ENCODE results near the gene PCAT6. TPM values are rescaled to one million over a fixed set of nuclear protein-coding genes. Genes with fewer than 3 reads are reported as not detected.

Gene PCAT6
- total and polyA plus RNA-seq, 7 experiments from 2014 or later = 0.70 to 1.5 (median 0.94) TPM; not detected in 3

GRCh38 chr1:202805886-202806844, 4.6 kb upstream of the PCAT6 start:
- peak overlapping the region; percentile 69 to 94 (median 85) for H3K27ac Mint-ChIP-seq
- peaks cover 0 to 2% (median 0%) of the 10 kb centered on the region in 11 donors for H3K9me3 Mint-ChIP-seq
- H3K36me3 Mint-ChIP-seq = peaks cover 0 to 12% (median 0%) of the 10 kb centered on the region in 5 donors
- ATAC-seq (no peak), DNase-seq (no peak)
- H3K36me3 ChIP-seq (ENCODE audit: control insufficient read depth in 2 of 3, insufficient read depth in 3 of 3, low read length in 3 of 3) = peaks cover 0 to 11% (median 0%) of the 10 kb centered on the region in 3 experiments
- peaks cover 0 to 8% (median 0%) of the 10 kb centered on the region in 5 donors for H3K27me3 Mint-ChIP-seq
- peak overlapping the region; percentile 83 to 93 (median 89) for H3K4me3 Mint-ChIP-seq
- no peaks in the 10 kb centered on the region for H3K27me3 ChIP-seq (ENCODE audit: control insufficient read depth in 2 of 2, insufficient read depth in 2 of 2, low read length in 2 of 2)
- H3K9me3 ChIP-seq (ENCODE audit: control insufficient read depth in 2 of 3, low read length in 3 of 3) = no peaks in the 10 kb centered on the region
- ChIA-PET POLR2A (no interaction called here), CTCF (no interaction called here)
- peak overlapping the region; percentile 79 for H3K4me3 ChIP-seq (ENCODE audit: low read length)
- H3K4me1 Mint-ChIP-seq = peaks cover 33 to 72% (median 58%) of the 10 kb centered on the region in 7 donors
- intact Hi-C loops (cut with micrococcal nuclease) = loop anchor here (2.0 to 10.0 kb wide), 7 partner anchors 25 to 519 kb away; partner anchors contain the start of genes BTG2 (in 1 of the 2), PPP1R12B (in 1 of the 2) and UBE2T (in 1 of the 2)
- H3K27ac ChIP-seq (ENCODE audit: low read depth, low read length) = peak overlapping the region; percentile 72
- peaks cover 13 to 24% of the 10 kb centered on the region in 2 donors for H3K4me1 ChIP-seq (ENCODE audit: control insufficient read depth in 2 of 2, insufficient read depth in 2 of 2, low read length in 2 of 2)

- Histone ChIP-seq H3K4me1 (ENCODE audit: control insufficient read depth in 2 of 2, insufficient read depth in 2 of 2, low read length in 2 of 2) (peaks cover 19 to 24% of the 10 kb centered on the region in 2 donors), H3K9me3 (ENCODE audit: control insufficient read depth in 2 of 3, low read length in 3 of 3) (no peaks in the 10 kb centered on the region), H3K27me3 (ENCODE audit: control insufficient read depth in 2 of 2, insufficient read depth in 2 of 2, low read length in 2 of 2) (no peaks in the 10 kb centered on the region), H3K27ac (ENCODE audit: low read depth, low read length) (peak overlapping the region; percentile 72), H3K36me3 (ENCODE audit: control insufficient read depth in 2 of 3, insufficient read depth in 3 of 3, low read length in 3 of 3) (peaks cover 0 to 11% (median 0%) of the 10 kb centered on the region in 3 experiments), H3K4me3 (ENCODE audit: low read length) (peak overlapping the region; percentile 79)
- Mint-ChIP-seq H3K27me3 (peaks cover 0 to 8% (median 0%) of the 10 kb centered on the region in 5 donors), H3K4me3 (peak overlapping the region; percentile 83 to 93 (median 90)), H3K9me3 (peaks cover 0 to 2% (median 0%) of the 10 kb centered on the region in 11 donors), H3K36me3 (peaks cover 0 to 12% (median 0%) of the 10 kb centered on the region in 5 donors), H3K27ac (peak overlapping the region; percentile 69 to 94 (median 85)), H3K4me1 (peaks cover 40 to 74% (median 63%) of the 10 kb centered on the region in 7 donors)
- intact Hi-C loops (cut with micrococcal nuclease) = loop anchor here (2.0 to 10.0 kb wide), 7 partner anchors 26 to 518 kb away; partner anchors contain the start of genes BTG2 (in 1 of the 2), PPP1R12B (in 1 of the 2) and UBE2T (in 1 of the 2)
- CTCF ChIA-PET = no interaction called here
- POLR2A ChIA-PET = no interaction called here
- ATAC-seq (no peak), DNase-seq (peak in 6 of 9 donors; percentile 4 to 49 (median 13))
Measured at GRCh38 chr1:202806845-202807450, 3.8 kb upstream of the PCAT6 start.

GRCh38 chr1:202807451-202807925, 3.3 kb upstream of the PCAT6 start:
- peaks cover 19 to 24% of the 10 kb centered on the region in 2 donors for H3K4me1 ChIP-seq (ENCODE audit: control insufficient read depth in 2 of 2, insufficient read depth in 2 of 2, low read length in 2 of 2)
- POLR2A ChIA-PET = interaction anchor here (0.7 kb wide), 1 partner anchor 81 kb away, joined by 5 read pairs; the partner anchor contains the start of gene RABIF
- peaks cover 0 to 11% (median 0%) of the 10 kb centered on the region in 5 donors for H3K36me3 Mint-ChIP-seq

GRCh38 chr1:202807926-202808757, 2.6 kb upstream of the PCAT6 start, which contains the start of gene KDM5B:
TSS of gene KDM5B (minus strand) at chr1:202808421. CDS start at chr1:202808305, 116 bp downstream.
- peak; percentile 52 for ATAC-seq
- peak within 1 kb of the TSS; percentile 72 for H3K27ac ChIP-seq (ENCODE audit: low read depth, low read length)
- intact Hi-C loops (cut with micrococcal nuclease) = loop anchor here (2.0 to 10.0 kb wide), 7 partner anchors 27 to 517 kb away; partner anchors contain the start of genes BTG2 (in 1 of the 2), PPP1R12B (in 1 of the 2) and UBE2T (in 1 of the 2)
- Mint-ChIP-seq H3K4me3 (peak within 1 kb of the TSS; percentile 81 to 94 (median 90)), H3K4me1 (peaks cover 40 to 64% (median 57%) of the 10 kb centered on the region in 7 donors), H3K27ac (peak within 1 kb of the TSS; percentile 55 to 94 (median 81)), H3K27me3 (peaks cover 0 to 10% (median 0%) of the 10 kb centered on the region in 5 donors), H3K9me3 (peaks cover 0 to 2% (median 0%) of the 10 kb centered on the region in 11 donors), H3K36me3 (peaks cover 0 to 6% (median 0%) of the 10 kb centered on the region in 5 donors)
- CTCF ChIA-PET = no interaction called here
- POLR2A ChIA-PET = interaction anchor here (0.7 kb wide), 1 partner anchor 81 kb away, joined by 5 read pairs; the partner anchor contains the start of gene RABIF
- peaks cover 0 to 11% (median 0%) of the 10 kb centered on the region in 3 experiments for H3K36me3 ChIP-seq (ENCODE audit: control insufficient read depth in 2 of 3, insufficient read depth in 3 of 3, low read length in 3 of 3)
- H3K27me3 ChIP-seq (ENCODE audit: control insufficient read depth in 2 of 2, insufficient read depth in 2 of 2, low read length in 2 of 2) = no peaks in the 10 kb centered on the region
- H3K4me3 ChIP-seq (ENCODE audit: low read length) = peak within 1 kb of the TSS; percentile 79
- peak; percentile 26 to 77 (median 52) for DNase-seq
- H3K9me3 ChIP-seq (ENCODE audit: control insufficient read depth in 2 of 3, low read length in 3 of 3) = no peaks in the 10 kb centered on the region
- H3K4me1 ChIP-seq (ENCODE audit: control insufficient read depth in 2 of 2, insufficient read depth in 2 of 2, low read length in 2 of 2) = peaks cover 19 to 24% of the 10 kb centered on the region in 2 donors

More at GRCh38 chr1:202807451-202807925, 3.3 kb upstream of the PCAT6 start:
- Histone ChIP-seq H3K36me3 (ENCODE audit: control insufficient read depth in 2 of 3, insufficient read depth in 3 of 3, low read length in 3 of 3) (peaks cover 0 to 11% (median 0%) of the 10 kb centered on the region in 3 experiments), H3K4me3 (ENCODE audit: low read length) (peak overlapping the region; percentile 79), H3K27ac (ENCODE audit: low read depth, low read length) (peak overlapping the region; percentile 72), H3K27me3 (ENCODE audit: control insufficient read depth in 2 of 2, insufficient read depth in 2 of 2, low read length in 2 of 2) (no peaks in the 10 kb centered on the region), H3K9me3 (ENCODE audit: control insufficient read depth in 2 of 3, low read length in 3 of 3) (no peaks in the 10 kb centered on the region)
- peaks cover 0 to 2% (median 0%) of the 10 kb centered on the region in 11 donors for H3K9me3 Mint-ChIP-seq
- peaks cover 41 to 71% (median 63%) of the 10 kb centered on the region in 7 donors for H3K4me1 Mint-ChIP-seq
- ATAC-seq (peak; percentile 41), DNase-seq (peak; percentile 10 to 65 (median 34))
- H3K27me3 Mint-ChIP-seq = peaks cover 0 to 10% (median 0%) of the 10 kb centered on the region in 5 donors
- CTCF ChIA-PET = no interaction called here
- intact Hi-C loops (cut with micrococcal nuclease) = loop anchor here (2.0 to 10.0 kb wide), 7 partner anchors 27 to 517 kb away; partner anchors contain the start of genes BTG2 (in 1 of the 2), PPP1R12B (in 1 of the 2) and UBE2T (in 1 of the 2)
- peak overlapping the region in 5 of 9 donors; percentile 66 to 89 (median 81) for H3K27ac Mint-ChIP-seq
- H3K4me3 Mint-ChIP-seq = peak overlapping the region; percentile 81 to 94 (median 90)

- H3K4me1 ChIP-seq (ENCODE audit: control insufficient read depth in 2 of 2, insufficient read depth in 2 of 2, low read length in 2 of 2) = peaks cover 19 to 24% of the 10 kb centered on the region in 2 donors
- H3K27me3 ChIP-seq (ENCODE audit: control insufficient read depth in 2 of 2, insufficient read depth in 2 of 2, low read length in 2 of 2) = no peaks in the 10 kb centered on the region
- no peak overlapping the region for H3K27ac ChIP-seq (ENCODE audit: low read depth, low read length)
- ATAC-seq (no peak), DNase-seq (no peak)
- H3K4me3 Mint-ChIP-seq = peak overlapping the region; percentile 81 to 94 (median 92)
- intact Hi-C loops (cut with micrococcal nuclease) = loop anchor here (1.0 to 10.0 kb wide), 16 partner anchors 25 to 1603 kb away; partner anchors contain the start of genes ADIPOR1 (in 2 of the 2), KLHL12 (in 2 of the 2), TMEM183A (in 2 of the 2) and BTG2 (in 1 of the 2)
- H3K4me3 ChIP-seq (ENCODE audit: low read length) = no peak overlapping the region
- H3K9me3 Mint-ChIP-seq = peaks cover 0 to 2% (median 0%) of the 10 kb centered on the region in 11 donors
- peak overlapping the region in 8 of 9 donors; percentile 14 to 91 (median 80) for H3K27ac Mint-ChIP-seq
- ChIA-PET POLR2A (interaction anchor here (0.7 to 1.7 kb wide), 6 partner anchors 15 to 839 kb away, joined by 3 to 8 read pairs (median 5); partner anchors contain the start of genes RABIF and TMEM183A), CTCF (interaction anchor here (0.7 kb wide), 1 partner anchor 998 kb away, joined by 4 read pairs; no protein-coding TSS in a partner anchor)
- peaks cover 0 to 5% (median 0%) of the 10 kb centered on the region in 5 donors for H3K36me3 Mint-ChIP-seq
- H3K36me3 ChIP-seq (ENCODE audit: control insufficient read depth in 2 of 3, insufficient read depth in 3 of 3, low read length in 3 of 3) = peaks cover 0 to 11% (median 0%) of the 10 kb centered on the region in 3 experiments
- H3K9me3 ChIP-seq (ENCODE audit: control insufficient read depth in 2 of 3, low read length in 3 of 3) = no peaks in the 10 kb centered on the region
- peaks cover 35 to 53% (median 48%) of the 10 kb centered on the region in 7 donors for H3K4me1 Mint-ChIP-seq
- H3K27me3 Mint-ChIP-seq = peaks cover 0 to 11% (median 0%) of the 10 kb centered on the region in 5 donors
Measured at GRCh38 chr1:202809597-202810159, 1.1 kb upstream of the PCAT6 start.
